GM12892 (cell line): ENCODE results near the gene COPS7A.

Experiments
- POLR2A ChIP-seq: IDR thresholded peaks from 2 replicates; pipeline ENCODE4 v1.6.1; 2011; ENCODE audit warnings: low read depth, low read length, control low read depth
- TAF1 ChIP-seq: IDR thresholded peaks from 2 replicates; pipeline ENCODE4 v1.6.1; 2011; ENCODE audit warnings: low read depth, mild to moderate bottlenecking, control low read depth, low read length, borderline replicate concordance

DNA sequence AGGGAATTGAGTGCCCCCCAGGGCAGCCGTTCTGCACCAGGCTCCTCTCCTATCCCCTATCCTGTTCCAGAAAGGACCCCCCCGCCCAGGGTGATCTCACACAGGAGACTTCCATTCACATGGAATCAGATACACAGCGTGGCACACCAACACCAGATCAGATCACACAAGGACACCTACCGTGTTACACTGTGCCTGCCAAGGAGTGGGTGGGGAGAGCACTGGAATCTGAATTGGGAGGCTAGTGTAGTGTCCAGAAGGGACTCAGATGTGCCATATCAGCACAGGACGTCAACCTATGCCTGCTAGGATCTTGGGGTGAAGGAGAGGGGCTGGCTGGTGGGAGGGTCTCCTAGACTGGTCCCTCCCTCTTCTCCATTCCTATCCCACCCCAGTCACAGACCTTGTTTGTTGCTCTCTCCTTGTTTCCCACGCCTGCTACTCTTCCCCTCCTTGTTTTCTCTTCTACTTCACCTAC lies 44.6 kb downstream of the COPS7A start:
- no peak for TF ChIP-seq POLR2A
- TF ChIP-seq TAF1, result no peak
